Spleen (tissue), 11 donors: ENCODE measurements around the gene RUFY3. TPM values are rescaled to one million over a fixed set of nuclear protein-coding genes. Genes with fewer than 3 reads are reported as not detected.

ENCODE experiments used
- DNase-seq: peaks from one replicate; pipeline ENCODE4 v3.0.0-alpha.2; 2020
- H3K27ac ChIP-seq, 8 donors: fragments of 200-600 bp; sonication (generic) in 7 of 8; 1 replicate in 4 of 8; 2 replicates in 4 of 8; pipeline versions ENCODE4 v1.5.0 to v1.8.0; 2016 to 2021; ENCODE audit warnings: inconsistent platforms in 4 of 8, mild to moderate bottlenecking in 4 of 8, moderate library complexity in 1 of 8
- H3K27me3 ChIP-seq, 7 donors: fragments of 200-600 bp; sonication (generic) in 6 of 7; replicated peaks in 1 of 7; 1 replicate in 4 of 7; 2 replicates in 3 of 7; pipeline versions ENCODE4 v1.5.0 to v1.8.0; 2016 to 2021; ENCODE audit warnings: inconsistent platforms in 3 of 7, mild to moderate bottlenecking in 1 of 7
- H3K36me3 ChIP-seq, 6 donors: fragments of 200-600 bp; sonication (generic) in 5 of 6; 1 replicate in 4 of 6; 2 replicates in 2 of 6; pipeline versions ENCODE4 v1.5.0 to v1.8.0; 2016 to 2021; ENCODE audit warnings: inconsistent platforms in 2 of 6
- H3K4me1 ChIP-seq, 6 donors: fragments of 200-600 bp; sonication (generic) in 5 of 6; 1 replicate in 3 of 6; 2 replicates in 3 of 6; pipeline versions ENCODE4 v1.5.0 to v1.8.0; 2016 to 2021; ENCODE audit warnings: inconsistent platforms in 3 of 6
- H3K4me3 ChIP-seq, 8 donors: fragments of 200-600 bp; sonication (generic) in 7 of 8; 1 replicate in 4 of 8; 2 replicates in 4 of 8; pipeline versions ENCODE4 v1.5.0 to v1.8.0; 2016 to 2021; ENCODE audit warnings: inconsistent platforms in 4 of 8, mild to moderate bottlenecking in 4 of 8, moderate library complexity in 2 of 8
- H3K9me3 ChIP-seq, 8 donors: fragments of 200-600 bp; sonication (generic) in 7 of 8; 1 replicate in 4 of 8; 2 replicates in 4 of 8; pipeline versions ENCODE4 v1.5.0 to v1.8.0; 2016 to 2021; ENCODE audit warnings: inconsistent platforms in 4 of 8
- POLR2A ChIP-seq, 3 donors: fragments of 450-650 bp; IDR thresholded peaks; one replicate each; pipeline ENCODE4 v1.5.1; 2017; ENCODE audit warnings: antibody characterized with exemption in 3 of 3, mild to moderate bottlenecking in 1 of 3
- POLR2AphosphoS5 ChIP-seq, 3 donors: sonication (generic); formaldehyde crosslinking; IDR thresholded peaks; one replicate each; pipeline ENCODE4 v1.5.1; 2017; ENCODE audit warnings: antibody characterized with exemption in 3 of 3
- WGBS, 5 donors: extraction: QIAGEN DNeasy Blood & Tissue Kit in 3 of 5; methylation state at CpG; one replicate each; pipeline versions ENCODE4 v1.1.5 to v1.1.7; 2013 to 2018; 5-methylcytosine and 5-hydroxymethylcytosine counted together
- intact Hi-C: fragments of 100-400 bp; cut with DNase I; formaldehyde crosslinking; loops from one replicate; pipeline ENCODE4 v1.15.0; 2023; ENCODE audit warnings: low total_unique reads
- polyA plus RNA-seq, 3 donors: library from polyadenylated mRNA; stranded (reverse); fragments of 200-250 nt; gene quantifications; one replicate each; pipeline ENCODE4 v1.2.1, GENCODE V29; 2013
- total RNA-seq, 7 donors: library from RNA; depleted of rRNA in 3 of 7; stranded (reverse); fragments of >200 nt in 3 of 7; fragmentation: NEBNext Ultra II Directional in 4 of 7; extraction: Animal tissue kit (Norgen Biotek cat#: 25700) in 4 of 7; gene quantifications; one replicate each; pipeline versions ENCODE4 v1.1.0 to v1.2.1, GENCODE V29; 2016 to 2021
- TF ChIP-seq, protein P1 (sequence below), 11 experiments: fragments of 200-600 bp in 7 of 11; fragments of 450-650 bp in 4 of 11; sonication (generic) in 4 of 11; IDR thresholded peaks in 8 of 11; conservative IDR thresholded peaks in 3 of 11; 1 replicate in 7 of 11; 2 replicates in 4 of 11; pipeline versions ENCODE4 v1.4.0 to v1.8.0; 2016 to 2021; ENCODE audit warnings: antibody characterized with exemption in 11 of 11, inconsistent platforms in 4 of 11, mild to moderate bottlenecking in 1 of 11
- donor health status: healthy with polysubstance abuse.
- donor health status: DM: no; HTN: no; CAD: no; lungs with moderate emphysema.
- donor health status: DM: no; HTN: no; CAD: no.
- donor health status: Bipolar disorder and iron deficiency.
- donor health status: healthy.
- donor health status: DM: no; HTN: no; CAD: no.
- donor health status: DM: yes; HTN: yes; CAD: no.

RUFY3 gene
- total and polyA plus RNA-seq, 10 donors: 19.2 to 96.8 (median 76.2) TPM

DNA sequence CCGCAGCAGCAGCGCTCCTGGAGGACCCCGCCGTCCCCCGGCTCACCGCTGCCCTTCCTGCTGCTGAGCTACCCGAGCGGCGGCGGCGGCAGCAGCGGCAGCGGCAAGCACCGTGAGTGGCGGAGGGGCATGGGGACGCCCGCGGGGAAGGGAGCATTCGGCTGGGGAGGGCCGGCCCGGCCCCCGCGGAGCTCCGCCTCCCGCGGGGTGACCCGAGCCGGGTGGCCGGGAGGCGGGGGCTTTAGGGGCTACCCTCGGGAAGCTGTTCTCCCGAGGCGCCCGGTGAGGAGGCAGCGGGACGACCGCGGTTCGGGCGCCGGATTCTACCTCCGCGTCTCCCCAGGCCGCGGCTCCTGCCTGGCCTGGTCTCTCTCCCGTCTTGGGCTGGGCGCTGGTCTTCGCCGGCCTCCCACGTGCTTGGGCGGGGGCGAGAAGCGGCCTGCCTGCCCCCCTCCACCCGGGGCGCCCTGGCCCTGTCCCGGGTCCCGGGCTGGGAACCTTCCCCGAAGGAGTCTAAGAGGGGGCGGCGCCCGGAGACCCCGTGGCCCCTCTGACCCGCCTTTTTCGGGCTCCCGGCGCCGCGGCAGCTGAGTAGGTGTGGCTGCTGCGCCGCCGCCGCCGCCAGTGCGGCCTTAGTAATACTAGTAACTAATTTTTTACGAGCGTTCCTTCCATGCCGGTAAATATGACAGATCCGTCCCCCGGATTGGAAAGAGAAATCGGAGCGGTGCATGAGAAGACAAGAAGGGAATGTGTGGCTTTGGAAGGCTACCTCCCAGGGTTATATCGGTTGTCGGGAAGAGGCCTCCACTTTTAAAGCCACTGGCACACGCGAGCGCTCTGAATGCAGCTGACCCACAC, 16.4 kb upstream of the RUFY3 start:
- intact Hi-C loops: loop anchor here (10.0 kb wide), 1 partner anchor 129 kb away; the partner anchor contains the start of gene GRSF1
- peak overlapping the region; percentile 65 to 96 (median 76) for H3K4me3 ChIP-seq
- 0 to 1% (median 1%) methylated on average over 27 to 86 of the region's 86 CpGs for WGBS, 5 donors
- H3K27me3 ChIP-seq: no peaks in the 10 kb centered on the region
- H3K27ac ChIP-seq: peak overlapping the region; percentile 88 to 96 (median 94)
- no peaks in the 10 kb centered on the region for H3K9me3 ChIP-seq
- peaks cover 18 to 62% (median 36%) of the 10 kb centered on the region in 6 donors for H3K4me1 ChIP-seq
- DNase-seq: peak; percentile 94
- TF ChIP-seq POLR2AphosphoS5 (IDR thresholded peaks at IDR 0.05) (peak; percentile 77 to 86 (median 83)), POLR2A (IDR thresholded peaks at IDR 0.05) (peak in 1 of 3 donors; percentile 27)
- TF ChIP-seq, protein P1, sequence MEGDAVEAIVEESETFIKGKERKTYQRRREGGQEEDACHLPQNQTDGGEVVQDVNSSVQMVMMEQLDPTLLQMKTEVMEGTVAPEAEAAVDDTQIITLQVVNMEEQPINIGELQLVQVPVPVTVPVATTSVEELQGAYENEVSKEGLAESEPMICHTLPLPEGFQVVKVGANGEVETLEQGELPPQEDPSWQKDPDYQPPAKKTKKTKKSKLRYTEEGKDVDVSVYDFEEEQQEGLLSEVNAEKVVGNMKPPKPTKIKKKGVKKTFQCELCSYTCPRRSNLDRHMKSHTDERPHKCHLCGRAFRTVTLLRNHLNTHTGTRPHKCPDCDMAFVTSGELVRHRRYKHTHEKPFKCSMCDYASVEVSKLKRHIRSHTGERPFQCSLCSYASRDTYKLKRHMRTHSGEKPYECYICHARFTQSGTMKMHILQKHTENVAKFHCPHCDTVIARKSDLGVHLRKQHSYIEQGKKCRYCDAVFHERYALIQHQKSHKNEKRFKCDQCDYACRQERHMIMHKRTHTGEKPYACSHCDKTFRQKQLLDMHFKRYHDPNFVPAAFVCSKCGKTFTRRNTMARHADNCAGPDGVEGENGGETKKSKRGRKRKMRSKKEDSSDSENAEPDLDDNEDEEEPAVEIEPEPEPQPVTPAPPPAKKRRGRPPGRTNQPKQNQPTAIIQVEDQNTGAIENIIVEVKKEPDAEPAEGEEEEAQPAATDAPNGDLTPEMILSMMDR (IDR thresholded peaks at IDR 0.05 in 8 of 11, conservative IDR thresholded peaks at IDR 0.05 in 3 of 11): peak in 1 of 11 experiments; percentile 19
- no peaks in the 10 kb centered on the region for H3K36me3 ChIP-seq

DNA sequence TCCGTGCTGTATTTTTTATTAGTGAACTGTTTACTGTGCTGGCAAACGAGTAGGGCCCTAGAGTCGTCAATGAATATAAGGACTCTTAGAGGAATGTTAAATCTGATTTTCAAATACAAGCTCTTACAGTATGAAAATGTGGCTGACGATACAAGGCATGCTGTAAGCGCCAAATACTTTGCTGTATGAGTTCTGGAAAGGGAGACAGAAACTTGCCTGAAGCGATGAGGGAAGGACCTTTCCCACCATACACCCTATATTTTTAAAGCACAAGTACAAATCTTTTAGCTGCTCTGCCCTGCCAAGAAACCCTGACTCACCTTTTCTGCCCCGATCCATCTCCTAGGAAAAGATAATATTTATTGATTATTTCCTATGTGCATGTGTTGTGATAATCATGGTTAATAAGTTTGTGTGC, 15.7 kb upstream of the RUFY3 start:
- H3K9me3 ChIP-seq: no peaks in the 10 kb centered on the region
- H3K4me3 ChIP-seq: peak overlapping the region; percentile 65 to 96 (median 76)
- no peaks in the 10 kb centered on the region for H3K36me3 ChIP-seq
- no peak for TF ChIP-seq POLR2AphosphoS5 (IDR thresholded peaks at IDR 0.05)
- no peak for TF ChIP-seq POLR2A (IDR thresholded peaks at IDR 0.05)
- TF ChIP-seq, protein P1 (IDR thresholded peaks at IDR 0.05 in 8 of 11, conservative IDR thresholded peaks at IDR 0.05 in 3 of 11): no peak
- no peak for DNase-seq
- H3K4me1 ChIP-seq: peaks cover 18 to 63% (median 37%) of the 10 kb centered on the region in 6 donors
- no peaks in the 10 kb centered on the region for H3K27me3 ChIP-seq
- 13 to 24% (median 15%) methylated on average over 7 of the region's 7 CpGs for WGBS, 5 donors
- intact Hi-C loops: loop anchor here (10.0 kb wide), 1 partner anchor 129 kb away; the partner anchor contains the start of gene GRSF1
- peak overlapping the region; percentile 88 to 96 (median 94) for H3K27ac ChIP-seq

DNA sequence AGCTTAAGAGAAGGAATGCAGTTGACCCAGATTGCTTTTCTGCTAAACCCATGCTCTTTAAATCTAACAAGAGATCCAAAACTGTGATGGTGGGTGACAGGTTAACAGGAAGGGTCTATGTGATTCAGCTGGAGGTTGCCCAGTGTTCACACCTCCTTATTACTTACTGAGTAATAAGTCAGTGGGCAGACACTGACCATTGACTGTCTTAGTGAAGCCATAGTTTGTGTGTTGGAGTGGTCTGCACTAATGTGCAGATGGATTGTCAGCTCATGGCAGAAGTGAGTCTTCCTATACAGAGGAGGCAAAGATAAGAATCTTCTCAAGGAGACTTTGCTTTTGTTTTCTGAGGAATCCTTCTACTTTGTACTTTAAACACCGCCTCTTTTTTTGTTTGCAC, 15.2 kb upstream of the RUFY3 start:
- Histone ChIP-seq H3K4me1 (peaks cover 21 to 68% (median 42%) of the 10 kb centered on the region in 6 donors), H3K9me3 (no peaks in the 10 kb centered on the region), H3K4me3 (peak overlapping the region; percentile 65 to 96 (median 76)), H3K36me3 (no peaks in the 10 kb centered on the region), H3K27me3 (no peaks in the 10 kb centered on the region), H3K27ac (peak overlapping the region; percentile 88 to 96 (median 94))
- DNase-seq: no peak
- 80 to 93% (median 86%) methylated on average over 1 of the region's 1 CpG for WGBS, 5 donors
- intact Hi-C loops: loop anchor here (10.0 kb wide), 1 partner anchor 128 kb away; the partner anchor contains the start of gene GRSF1
- no peak for TF ChIP-seq POLR2A (IDR thresholded peaks at IDR 0.05)
- no peak for TF ChIP-seq POLR2AphosphoS5 (IDR thresholded peaks at IDR 0.05)
- TF ChIP-seq, protein P1 (IDR thresholded peaks at IDR 0.05 in 8 of 11, conservative IDR thresholded peaks at IDR 0.05 in 3 of 11): no peak
